GM12891 (cell line): ENCODE results near the gene CPNE8. TPM values are rescaled to one million over a fixed set of nuclear protein-coding genes. Genes with fewer than 3 reads are reported as not detected.

Source experiments
- DNase-seq: peaks from one replicate; pipeline ENCODE4 v3.0.0; 2011; ENCODE audit warnings: low spot score; ENCODE audit not compliant: insufficient read length
- FAIRE-seq: peaks from 2 replicates; lab custom pipeline; 2011; peaks lifted over from hg19 to GRCh38; lab: Jason Lieb, UNC
- PAX5 ChIP-seq: IDR thresholded peaks from 2 replicates; pipeline ENCODE4 v1.6.1; 2011; ENCODE audit warnings: low read length, moderate library complexity, mild to moderate bottlenecking; ENCODE audit not compliant: insufficient read depth, severe bottlenecking
- POLR2A ChIP-seq: IDR thresholded peaks from 2 replicates; pipeline ENCODE4 v1.6.1; 2011; ENCODE audit warnings: low read depth, low read length, control low read depth
- POLR2AphosphoS5 ChIP-seq: IDR thresholded peaks from 2 replicates; pipeline ENCODE4 v1.6.1; 2011; ENCODE audit warnings: low read depth, low read length, control low read depth
- POU2F2 ChIP-seq: IDR thresholded peaks from 2 replicates; pipeline ENCODE4 v1.6.1; 2011; ENCODE audit warnings: low read depth, mild to moderate bottlenecking, control low read depth, low read length, moderate library complexity
- SPI1 ChIP-seq: IDR thresholded peaks from 2 replicates; pipeline ENCODE4 v1.6.1; 2011; ENCODE audit warnings: low read depth, low read length, control low read depth
- TAF1 ChIP-seq: IDR thresholded peaks from 2 replicates; pipeline ENCODE4 v1.6.1; 2011; ENCODE audit warnings: low read depth, low read length, control low read depth
- polyA plus RNA-seq: library from polyadenylated mRNA; unstranded; fragments of >200 nt; gene quantifications from one replicate; pipeline ENCODE4 v1.2.1, GENCODE V29; 2012; ENCODE audit warnings: low read depth, missing spikeins, inconsistent platforms; ENCODE audit not compliant: missing spikeins

CPNE8 gene
- polyA plus RNA-seq = 4.9 TPM

GRCh38 chr12:38905480-38906351 is at the start of gene CPNE8:
Gene CPNE8, minus strand, starts transcription at chr12:38905591. Its CDS starts 57 bp downstream, at chr12:38905534.
- DNase-seq (peak; percentile 36), FAIRE-seq (peak; percentile 67)
- no peak for TF ChIP-seq SPI1
- TF ChIP-seq TAF1 = peak; percentile 20; the same call in 1 of the 2 replicates
- no peak for TF ChIP-seq POU2F2
- peak; percentile 23; the same call in 1 of the 2 replicates for TF ChIP-seq POLR2A
- no peak for TF ChIP-seq PAX5
- TF ChIP-seq POLR2AphosphoS5 = no peak; the same call in 1 of the 2 replicates

GRCh38 chr12:38954238-38954873 is 49.0 kb upstream of the CPNE8 start:
- TF ChIP-seq POLR2AphosphoS5 (no peak), PAX5 (no peak), POLR2A (no peak), POU2F2 (no peak), SPI1 (no peak), TAF1 (no peak)
- FAIRE-seq (no peak), DNase-seq (no peak)

GRCh38 chr12:38949363-38949762 is 44.0 kb upstream of the CPNE8 start:
- no peak for TF ChIP-seq PAX5
- no peak for TF ChIP-seq SPI1
- TF ChIP-seq TAF1 = no peak
- TF ChIP-seq POLR2AphosphoS5 = no peak
- FAIRE-seq = no peak
- no peak for DNase-seq

- TF ChIP-seq SPI1 (no peak), PAX5 (no peak), TAF1 (no peak), POLR2A (no peak), POLR2AphosphoS5 (no peak), POU2F2 (no peak)
- FAIRE-seq (no peak), DNase-seq (no peak)
Measured at GRCh38 chr12:38934686-38935085, 29.3 kb upstream of the CPNE8 start.

GRCh38 chr12:38934078-38934584 is 28.7 kb upstream of the CPNE8 start:
- FAIRE-seq = no peak
- DNase-seq = no peak
- TF ChIP-seq PAX5 (no peak), POU2F2 (no peak), TAF1 (no peak), SPI1 (no peak), POLR2AphosphoS5 (no peak), POLR2A (no peak)

GRCh38 chr12:38932320-38932719 is 26.9 kb upstream of the CPNE8 start:
- TF ChIP-seq POLR2A (no peak), SPI1 (no peak), PAX5 (no peak), POLR2AphosphoS5 (no peak), TAF1 (no peak), POU2F2 (no peak)
- DNase-seq (no peak), FAIRE-seq (no peak)

GRCh38 chr12:38931461-38931860 is 26.1 kb upstream of the CPNE8 start:
- no peak for FAIRE-seq
- TF ChIP-seq POLR2AphosphoS5 (no peak), POLR2A (no peak), PAX5 (no peak), SPI1 (no peak), TAF1 (no peak), POU2F2 (no peak)
- no peak for DNase-seq

- TF ChIP-seq POU2F2 (no peak), SPI1 (no peak), POLR2A (no peak), TAF1 (no peak), PAX5 (no peak), POLR2AphosphoS5 (no peak)
- FAIRE-seq = no peak
- DNase-seq = no peak
Measured at GRCh38 chr12:38930990-38931389, 25.6 kb upstream of the CPNE8 start.

GRCh38 chr12:38926501-38926900 is 21.1 kb upstream of the CPNE8 start:
- no peak for TF ChIP-seq POU2F2
- TF ChIP-seq TAF1 = no peak
- DNase-seq (no peak), FAIRE-seq (no peak)
